DND-41 (cell line): Measurements from ENCODE around the gene B4GALT1.

Source experiments
- ATAC-seq: fragments of 200-7000 bp; cut with Tn5 transposase; 3 replicates; pipeline ENCODE4 v1.9.1; 2021; ENCODE audit warnings: low read depth; ENCODE audit not compliant: insufficient read depth
- DNase-seq: peaks from one replicate; pipeline ENCODE4 v3.0.0-alpha.2; 2020
- H2AFZ ChIP-seq: 2 replicates; pipeline ENCODE4 v1.6.0; 2012; ENCODE audit warnings: low read depth, low read length
- H3K27ac ChIP-seq: 2 replicates; pipeline ENCODE4 v1.5.1; 2012; ENCODE audit warnings: low read length, inconsistent platforms
- H3K27me3 ChIP-seq: fragments of 200-600 bp; sonication (generic); 2 replicates; pipeline ENCODE4 v1.6.0; 2012; ENCODE audit warnings: low read length, mild to moderate bottlenecking, inconsistent platforms; ENCODE audit not compliant: insufficient read depth, poor library complexity
- H3K36me3 ChIP-seq: 2 replicates; pipeline ENCODE4 v1.5.1; 2012; ENCODE audit warnings: low read length, inconsistent platforms; ENCODE audit not compliant: insufficient read depth
- H3K4me1 ChIP-seq: 2 replicates; pipeline ENCODE4 v1.5.1; 2012; ENCODE audit warnings: mild to moderate bottlenecking, low read length; ENCODE audit not compliant: insufficient read depth
- H3K4me2 ChIP-seq: 2 replicates; pipeline ENCODE4 v1.6.0; 2012; ENCODE audit warnings: mild to moderate bottlenecking, moderate library complexity, low read length, inconsistent platforms; ENCODE audit not compliant: insufficient read depth
- H3K4me3 ChIP-seq, 2 experiments: fragments of 200-600 bp in 1 of 2; shearing (Covaris generic) in 1 of 2; 2 replicates each; pipeline ENCODE4 v1.5.1; 2012 to 2016; ENCODE audit warnings: inconsistent platforms in 2 of 2, low read length in 2 of 2, mild to moderate bottlenecking in 2 of 2, low read depth in 1 of 2, moderate library complexity in 1 of 2
- H3K79me2 ChIP-seq: 2 replicates; pipeline ENCODE4 v1.6.0; 2012; ENCODE audit warnings: low read length, inconsistent platforms; ENCODE audit not compliant: insufficient read depth
- H3K9ac ChIP-seq: 2 replicates; pipeline ENCODE4 v1.6.0; 2012; ENCODE audit warnings: low read depth, mild to moderate bottlenecking, inconsistent platforms, low read length, moderate library complexity
- H3K9me3 ChIP-seq: 2 replicates; pipeline ENCODE4 v1.5.1; 2012; ENCODE audit warnings: low read length, moderate library complexity, mild to moderate bottlenecking, inconsistent platforms; ENCODE audit not compliant: insufficient read depth, severe bottlenecking
- H4K20me1 ChIP-seq: 2 replicates; pipeline ENCODE4 v1.6.0; 2012; ENCODE audit warnings: low read length; ENCODE audit not compliant: insufficient read depth
- CTCF ChIP-seq: IDR thresholded peaks from 2 replicates; pipeline ENCODE4 v1.5.1; 2012; ENCODE audit warnings: borderline replicate concordance, low read length, moderate library complexity, mild to moderate bottlenecking; ENCODE audit not compliant: poor library complexity, severe bottlenecking; ENCODE audit errors: extremely low read depth
- EZH2 ChIP-seq: IDR thresholded peaks from 3 replicates; pipeline ENCODE4 v1.6.1; 2012; ENCODE audit warnings: borderline replicate concordance, low read depth, mild to moderate bottlenecking, moderate library complexity, low read length, inconsistent platforms; ENCODE audit not compliant: severe bottlenecking

B4GALT1 gene

DNA sequence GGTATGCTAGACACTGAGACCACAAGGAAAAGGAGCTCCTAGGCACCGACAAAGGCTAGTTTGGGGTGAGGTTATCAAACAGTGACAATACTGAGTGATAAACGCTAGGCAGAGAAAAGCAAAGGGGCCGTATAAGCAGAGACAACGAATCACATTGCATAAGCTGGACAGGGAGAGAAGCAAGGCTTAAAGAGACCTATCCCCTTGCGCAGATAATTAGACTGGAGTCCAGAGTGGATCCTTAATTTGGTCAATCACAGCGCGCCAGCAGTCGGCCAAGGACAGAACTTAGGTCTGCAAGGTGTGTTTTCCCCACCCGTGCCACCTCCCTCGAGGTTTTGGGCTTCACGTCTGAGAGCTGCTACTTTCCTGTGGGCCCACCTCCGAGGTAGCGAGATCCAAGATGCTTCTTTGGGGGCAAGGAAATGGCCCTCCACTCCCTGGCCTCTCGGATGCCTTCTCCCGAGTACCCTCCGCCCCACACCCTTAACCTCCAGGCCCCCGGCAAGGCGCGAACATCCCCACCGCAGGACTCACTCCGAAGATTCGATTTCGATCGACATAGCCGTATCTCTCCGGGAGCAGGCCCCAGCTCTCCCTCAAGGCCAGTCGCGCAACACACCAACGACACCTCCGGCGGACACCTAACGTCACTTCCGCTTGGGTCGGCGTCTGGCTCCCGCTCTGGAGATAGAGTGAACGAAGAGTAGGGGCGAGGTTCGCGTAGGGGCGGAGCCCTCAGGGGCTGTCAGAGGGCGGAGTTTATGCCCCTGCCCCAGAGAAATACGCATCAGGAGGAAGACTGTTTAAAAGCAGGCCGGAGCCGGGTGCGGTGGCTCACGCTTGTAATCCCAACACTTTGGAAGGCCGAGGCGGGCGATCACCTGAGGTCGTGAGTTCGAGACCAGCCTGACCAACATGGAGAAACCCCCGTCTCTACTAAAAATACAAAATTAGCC, 90.8 kb downstream of the B4GALT1 start, which contains the start of gene SMU1:
Gene SMU1, minus strand, starts transcription at position 629 of the 959 bp plus-strand sequence. Its CDS starts 66 bp downstream, at position 563.
- Histone ChIP-seq H3K79me2 (peaks cover 47% of the 10 kb centered on the region), H3K36me3 (peaks cover 30% of the 10 kb centered on the region), H4K20me1 (peaks cover 11% of the 10 kb centered on the region; the same call in 1 of the 2 replicates), H3K9me3 (no peaks in the 10 kb centered on the region), H2AFZ (peak within 1 kb of the TSS; percentile 84), H3K27ac (peak within 1 kb of the TSS; percentile 86), H3K4me2 (peak within 1 kb of the TSS; percentile 95), H3K9ac (peak within 1 kb of the TSS; percentile 79), H3K4me1 (peaks cover 39% of the 10 kb centered on the region), H3K4me3 (peak within 1 kb of the TSS; percentile 75 to 89), H3K27me3 (no peaks in the 10 kb centered on the region)
- TF ChIP-seq CTCF, result no peak
- no peak for TF ChIP-seq EZH2
- DNase-seq, result peak; percentile 96
- peak; percentile 93 for ATAC-seq

- DNase-seq (no peak), ATAC-seq (no peak)
- no peaks in the 10 kb centered on the region for H3K27me3 ChIP-seq
- peaks cover 3% of the 10 kb centered on the region; the same call in 1 of the 2 replicates for H3K4me1 ChIP-seq
- no peak overlapping the region for H3K27ac ChIP-seq
- H3K9me3 ChIP-seq, result no peaks in the 10 kb centered on the region
- H3K4me2 ChIP-seq, result no peak overlapping the region
- TF ChIP-seq CTCF (no peak), EZH2 (no peak)
- peaks cover 7% of the 10 kb centered on the region; the same call in 1 of the 2 replicates for H4K20me1 ChIP-seq
- H3K4me3 ChIP-seq, result no peak overlapping the region
- H3K9ac ChIP-seq, result no peak overlapping the region
- peaks cover 74% of the 10 kb centered on the region for H3K36me3 ChIP-seq
- H2AFZ ChIP-seq, result no peak overlapping the region
- peaks cover 30% of the 10 kb centered on the region for H3K79me2 ChIP-seq
Observed at GRCh38 chr9:33068991-33069390, 98.1 kb downstream of the B4GALT1 start.

- ATAC-seq (no peak), DNase-seq (no peak)
- H3K4me2 ChIP-seq, result no peak overlapping the region
- no peak for TF ChIP-seq CTCF
- TF ChIP-seq EZH2, result no peak
- H3K27ac ChIP-seq, result no peak overlapping the region
- H3K9me3 ChIP-seq, result no peaks in the 10 kb centered on the region
- H3K4me1 ChIP-seq, result no peaks in the 10 kb centered on the region
- peaks cover 72% of the 10 kb centered on the region for H3K36me3 ChIP-seq
- H2AFZ ChIP-seq, result no peak overlapping the region
- no peak overlapping the region for H3K9ac ChIP-seq
- H3K79me2 ChIP-seq, result peaks cover 2% of the 10 kb centered on the region; the same call in 1 of the 2 replicates
- no peaks in the 10 kb centered on the region for H3K27me3 ChIP-seq
- H3K4me3 ChIP-seq, result no peak overlapping the region
- no peaks in the 10 kb centered on the region for H4K20me1 ChIP-seq
Observed at GRCh38 chr9:33065157-33066076, 101.7 kb downstream of the B4GALT1 start.
